ENCODE data around the gene GREM2.

GREM2 gene

DNA sequence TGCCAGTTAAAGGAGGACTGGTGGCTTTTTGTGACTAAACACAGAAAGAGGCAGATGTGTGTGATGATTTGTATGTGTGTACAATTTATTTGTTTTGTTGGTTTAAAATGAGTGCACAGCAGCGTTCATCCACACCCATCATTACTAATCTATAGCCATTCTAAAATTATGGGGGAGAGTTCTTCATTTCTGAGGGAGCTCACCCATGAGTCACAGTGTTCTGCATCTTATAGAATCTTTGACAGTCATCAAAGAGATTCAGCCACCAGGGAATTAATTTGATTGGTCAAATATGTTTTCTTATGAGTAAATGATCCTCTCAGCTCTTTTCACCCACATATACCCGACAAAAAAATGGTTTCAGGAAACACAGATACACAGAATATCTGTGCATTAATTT, 147.9 kb downstream of the GREM2 start:
- DNase-seq (ENCODE audit: low read depth, low spot score) = no peak
- TF ChIP-seq, protein P1, sequence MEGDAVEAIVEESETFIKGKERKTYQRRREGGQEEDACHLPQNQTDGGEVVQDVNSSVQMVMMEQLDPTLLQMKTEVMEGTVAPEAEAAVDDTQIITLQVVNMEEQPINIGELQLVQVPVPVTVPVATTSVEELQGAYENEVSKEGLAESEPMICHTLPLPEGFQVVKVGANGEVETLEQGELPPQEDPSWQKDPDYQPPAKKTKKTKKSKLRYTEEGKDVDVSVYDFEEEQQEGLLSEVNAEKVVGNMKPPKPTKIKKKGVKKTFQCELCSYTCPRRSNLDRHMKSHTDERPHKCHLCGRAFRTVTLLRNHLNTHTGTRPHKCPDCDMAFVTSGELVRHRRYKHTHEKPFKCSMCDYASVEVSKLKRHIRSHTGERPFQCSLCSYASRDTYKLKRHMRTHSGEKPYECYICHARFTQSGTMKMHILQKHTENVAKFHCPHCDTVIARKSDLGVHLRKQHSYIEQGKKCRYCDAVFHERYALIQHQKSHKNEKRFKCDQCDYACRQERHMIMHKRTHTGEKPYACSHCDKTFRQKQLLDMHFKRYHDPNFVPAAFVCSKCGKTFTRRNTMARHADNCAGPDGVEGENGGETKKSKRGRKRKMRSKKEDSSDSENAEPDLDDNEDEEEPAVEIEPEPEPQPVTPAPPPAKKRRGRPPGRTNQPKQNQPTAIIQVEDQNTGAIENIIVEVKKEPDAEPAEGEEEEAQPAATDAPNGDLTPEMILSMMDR (IDR thresholded peaks at IDR 0.05; ENCODE audit: low read depth, low read length) = no peak
- no peak overlapping the region for H3K4me3 ChIP-seq (ENCODE audit: low read depth, low read length)
- in situ Hi-C loops (cut with HindIII; ENCODE audit: low sequenced_read_pairs) = no loop called here

DNA sequence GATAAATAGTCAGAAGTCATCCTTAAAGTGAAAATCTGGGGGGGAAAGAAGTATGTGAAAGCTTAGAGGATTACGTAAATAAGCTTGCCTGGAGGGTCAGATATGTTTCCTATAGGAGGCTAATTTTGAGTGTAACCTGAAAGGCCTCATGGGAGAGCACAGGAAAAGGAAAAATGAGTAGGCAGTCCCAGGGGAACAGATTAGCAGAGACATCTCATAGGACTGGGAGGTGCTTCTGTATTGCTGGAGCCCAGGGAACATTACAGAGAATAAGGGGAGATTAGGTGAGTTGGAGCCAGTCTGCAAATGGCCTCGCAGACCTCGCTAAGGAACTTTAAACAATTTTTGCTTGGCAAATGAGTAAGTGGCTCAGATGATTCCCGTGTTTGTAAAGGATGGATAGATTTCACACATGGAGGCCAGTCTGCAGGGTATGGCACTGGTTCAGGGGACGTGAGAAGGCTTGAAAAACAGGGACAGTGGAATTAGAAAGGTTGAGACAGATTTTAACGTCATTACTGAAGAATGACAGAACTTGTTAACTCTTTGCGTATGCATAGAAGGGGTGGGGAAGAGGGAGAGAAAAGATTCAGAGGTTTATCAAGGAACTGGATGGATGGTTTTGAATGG, 149.1 kb downstream of the GREM2 start:
- no peak for DNase-seq (ENCODE audit: low read depth, low spot score)
- in situ Hi-C loops (cut with HindIII; ENCODE audit: low sequenced_read_pairs) = no loop called here
- H3K4me3 ChIP-seq (ENCODE audit: low read depth, low read length) = no peak overlapping the region
- TF ChIP-seq, protein P1 (IDR thresholded peaks at IDR 0.05; ENCODE audit: low read depth, low read length) = no peak

DNA sequence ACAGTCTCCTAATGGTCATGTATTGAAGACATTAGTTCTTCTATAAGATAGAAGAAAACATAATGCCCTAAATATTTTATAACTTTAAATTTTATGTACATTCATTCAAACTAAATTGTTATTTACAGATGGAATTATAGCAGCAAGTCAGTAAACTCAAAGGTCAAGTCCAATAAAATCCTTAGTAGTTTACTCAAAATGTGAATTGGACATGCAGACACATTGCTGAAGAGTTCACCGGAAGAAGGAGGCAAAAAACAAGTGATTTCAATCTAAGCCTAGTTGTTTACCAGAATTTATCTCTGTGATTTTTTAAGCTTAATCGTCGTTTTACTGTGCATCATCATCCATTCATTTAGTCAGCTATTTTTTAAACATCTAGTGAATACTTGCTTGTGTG, 149.7 kb downstream of the GREM2 start:
- no peak overlapping the region for H3K4me3 ChIP-seq (ENCODE audit: low read depth, low read length)
- TF ChIP-seq, protein P1 (IDR thresholded peaks at IDR 0.05; ENCODE audit: low read depth, low read length) = no peak
- DNase-seq (ENCODE audit: low read depth, low spot score) = no peak
- in situ Hi-C loops (cut with HindIII; ENCODE audit: low sequenced_read_pairs) = no loop called here

DNA sequence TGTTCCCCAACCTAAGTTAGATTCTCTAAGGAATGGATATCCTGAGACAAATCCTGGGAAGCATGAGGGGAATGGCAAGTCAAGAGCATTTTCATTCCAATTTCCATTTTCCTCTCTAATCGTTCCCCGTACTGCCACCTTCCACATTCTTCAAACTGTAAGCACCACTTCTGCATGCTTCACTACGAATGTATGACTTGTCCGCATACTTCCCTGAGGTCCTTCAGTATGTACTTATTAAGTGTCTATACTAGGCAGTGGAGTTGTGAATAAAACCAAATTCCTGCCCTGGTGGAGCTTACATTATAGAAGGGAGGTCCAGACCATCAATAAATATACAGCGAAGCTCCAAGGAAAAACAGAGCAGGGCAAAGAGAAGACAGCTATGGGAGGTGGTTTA, 154.8 kb downstream of the GREM2 start:
- TF ChIP-seq, protein P1 (IDR thresholded peaks at IDR 0.05; ENCODE audit: low read depth, low read length) = no peak

DNA sequence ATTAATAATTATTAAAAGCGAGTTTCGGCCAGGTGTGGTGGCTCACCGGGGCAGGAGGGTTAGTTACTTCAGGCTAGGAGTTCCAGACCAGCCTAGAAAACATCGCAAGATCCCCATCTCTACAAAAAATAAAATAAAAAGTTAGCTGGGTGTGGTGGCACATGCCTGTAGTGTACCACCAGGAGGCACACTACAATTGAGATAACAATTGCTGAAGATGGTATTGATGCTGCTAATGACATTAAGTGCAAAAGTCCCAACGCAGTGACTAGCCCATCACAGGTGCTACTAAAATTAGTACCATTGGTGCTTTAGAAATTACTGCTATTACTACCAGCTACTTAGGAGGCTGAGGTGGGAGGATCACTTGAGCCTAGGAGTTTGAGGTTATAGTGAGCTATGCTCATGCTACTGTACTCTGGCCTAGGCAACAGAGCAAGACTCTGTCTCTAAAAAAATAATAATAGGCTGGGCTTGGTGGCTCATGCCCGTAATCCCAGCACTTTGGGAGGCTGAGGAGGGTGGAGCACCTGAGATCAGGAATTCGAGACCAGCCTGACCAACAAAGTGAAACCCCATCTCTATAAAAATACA, 156.6 kb downstream of the GREM2 start:
- no peak for DNase-seq (ENCODE audit: low read depth, low spot score)
- no peak overlapping the region for H3K4me3 ChIP-seq (ENCODE audit: low read depth, low read length)
- TF ChIP-seq, protein P1 (IDR thresholded peaks at IDR 0.05; ENCODE audit: low read depth, low read length) = peak; percentile 49
- in situ Hi-C loops (cut with HindIII; ENCODE audit: low sequenced_read_pairs) = no loop called here

More for the DNA sequence above, 154.8 kb downstream of the GREM2 start:
- in situ Hi-C loops (cut with HindIII; ENCODE audit: low sequenced_read_pairs) = no loop called here
- H3K4me3 ChIP-seq (ENCODE audit: low read depth, low read length) = no peak overlapping the region
- DNase-seq (ENCODE audit: low read depth, low spot score) = no peak

DNA sequence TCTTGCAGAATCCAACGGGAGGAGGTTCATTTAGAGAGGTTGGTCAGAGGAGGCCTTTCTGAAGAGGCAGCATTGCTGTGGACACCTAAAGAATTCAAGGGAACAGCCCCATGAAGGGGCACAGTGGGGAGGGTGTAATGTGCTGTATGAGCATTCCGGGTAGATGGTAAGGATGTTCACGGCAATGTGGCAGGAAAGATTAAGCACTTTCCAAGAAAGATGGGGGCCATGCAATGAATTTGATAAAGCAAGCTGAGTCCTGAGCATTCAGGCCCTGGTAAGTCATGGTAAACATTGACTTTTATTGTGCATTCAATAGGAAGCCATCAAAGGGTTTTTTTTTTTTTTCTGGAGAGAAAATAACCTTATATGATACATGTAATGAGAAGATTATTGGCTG, 166.6 kb downstream of the GREM2 start:
- no peak for DNase-seq (ENCODE audit: low read depth, low spot score)
- TF ChIP-seq, protein P1 (IDR thresholded peaks at IDR 0.05; ENCODE audit: low read depth, low read length) = no peak
- no peak overlapping the region for H3K4me3 ChIP-seq (ENCODE audit: low read depth, low read length)
- in situ Hi-C loops (cut with HindIII; ENCODE audit: low sequenced_read_pairs) = no loop called here

Measured in astrocyte of the spinal cord (primary cell).